Left forelimb (tissue), 1 donor: ENCODE results near the gene LANCL2.
"Not testable (repeated sequence)": the region's sequence is repeated elsewhere in the genome, so short reads cannot be mapped to it uniquely, and the experiment has no call there.

ENCODE experiments used
- DNase-seq: peaks from one replicate; pipeline ENCODE4 v3.0.0-alpha.2; 2018; ENCODE audit warnings: low spot score

The LANCL2 gene

DNA sequence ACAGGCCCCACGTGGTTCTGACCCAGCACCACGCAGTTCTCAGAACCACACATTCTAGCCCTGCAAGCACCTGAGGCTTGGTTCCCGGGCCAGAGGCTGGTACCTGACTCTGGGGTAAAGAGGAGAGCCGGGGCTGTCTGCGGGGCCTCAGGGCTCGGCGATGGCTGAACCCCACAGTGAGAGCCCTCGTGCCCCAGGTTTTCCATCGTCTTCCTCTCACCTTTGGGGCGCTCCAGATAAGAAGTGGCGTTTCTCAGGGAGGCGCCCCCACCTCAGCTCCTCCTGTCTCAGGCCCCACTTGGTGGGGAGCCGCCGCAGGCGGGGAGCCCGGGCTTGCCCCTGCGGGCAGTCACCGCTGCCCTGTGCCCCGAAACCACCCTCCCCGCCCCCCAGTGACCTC lies 2.2 kb upstream of the LANCL2 start:
- no peak for DNase-seq

DNA sequence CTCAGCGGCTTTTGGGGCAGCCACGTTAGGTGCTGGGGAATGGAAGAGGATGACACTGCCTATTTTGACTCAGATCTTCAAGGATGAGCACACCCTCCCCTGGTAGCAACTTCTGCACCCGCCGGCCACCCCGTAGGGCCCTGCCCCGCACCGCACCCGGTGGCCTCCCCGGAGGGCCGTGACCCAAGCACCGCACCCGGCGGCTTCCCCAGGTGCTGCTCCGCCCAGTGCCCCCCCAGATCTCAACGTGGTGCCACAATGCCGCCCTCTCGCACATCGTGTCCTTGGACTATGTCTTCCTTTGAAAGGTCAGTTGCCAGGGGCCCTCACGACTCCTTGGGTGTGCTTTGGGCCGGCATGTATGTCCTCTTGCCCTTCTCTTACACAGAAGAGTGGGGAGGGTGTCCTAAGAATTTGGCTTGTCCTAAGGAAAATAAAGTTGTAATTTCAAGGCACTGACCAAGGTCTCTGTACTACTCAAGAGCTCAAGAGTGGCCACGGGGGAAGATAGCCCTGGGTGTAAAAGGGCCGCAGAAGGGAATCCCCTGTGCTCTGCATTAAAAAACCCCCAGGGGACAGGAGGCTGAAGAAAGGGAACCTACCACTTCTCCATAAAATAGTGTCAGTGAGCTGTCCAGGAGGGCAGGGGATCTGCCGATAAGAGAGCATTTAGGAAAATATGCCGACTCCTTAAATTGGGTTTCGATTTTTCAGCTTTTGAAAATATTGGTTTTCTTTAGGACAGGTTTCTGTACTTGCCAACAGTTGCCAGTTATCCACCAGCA lies 1.6 kb upstream of the LANCL2 start:
- no peak for DNase-seq

DNA sequence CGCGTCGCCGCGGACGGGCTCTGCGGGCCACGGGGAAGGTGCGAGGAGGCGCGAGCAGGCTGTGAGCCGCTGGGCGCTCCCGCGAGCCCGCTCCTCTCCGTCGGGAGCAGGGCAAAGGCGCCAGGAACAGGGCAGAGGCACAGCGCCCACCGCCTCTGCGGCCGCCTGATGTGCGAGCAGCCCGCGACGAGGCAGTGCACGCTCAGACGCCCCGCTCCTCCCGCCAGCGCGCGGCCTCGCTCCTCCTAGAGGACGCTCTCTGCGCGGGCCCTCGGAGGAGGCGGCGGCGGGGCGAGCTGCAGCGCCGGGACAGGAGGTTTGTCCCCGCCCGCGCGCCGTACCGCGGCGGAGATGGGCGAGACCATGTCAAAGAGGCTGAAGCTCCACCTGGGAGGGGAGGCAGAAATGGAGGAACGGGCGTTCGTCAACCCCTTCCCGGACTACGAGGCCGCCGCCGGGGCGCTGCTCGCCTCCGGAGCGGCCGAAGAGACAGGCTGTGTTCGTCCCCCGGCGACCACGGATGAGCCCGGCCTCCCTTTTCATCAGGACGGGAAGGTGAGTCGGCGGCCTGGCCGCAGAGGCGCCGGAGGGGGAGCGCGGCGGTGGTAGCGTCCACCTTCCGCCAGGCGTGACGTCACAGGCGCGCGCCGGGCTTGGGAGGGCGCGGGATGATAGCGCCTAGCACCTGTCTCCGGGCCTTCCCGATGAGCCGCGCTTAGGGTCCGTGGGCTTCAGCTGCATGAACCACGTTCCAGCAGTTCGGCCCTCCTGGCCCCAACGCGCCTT lies 731 bp downstream of the LANCL2 start:
- DNase-seq: peak; percentile 98

DNA sequence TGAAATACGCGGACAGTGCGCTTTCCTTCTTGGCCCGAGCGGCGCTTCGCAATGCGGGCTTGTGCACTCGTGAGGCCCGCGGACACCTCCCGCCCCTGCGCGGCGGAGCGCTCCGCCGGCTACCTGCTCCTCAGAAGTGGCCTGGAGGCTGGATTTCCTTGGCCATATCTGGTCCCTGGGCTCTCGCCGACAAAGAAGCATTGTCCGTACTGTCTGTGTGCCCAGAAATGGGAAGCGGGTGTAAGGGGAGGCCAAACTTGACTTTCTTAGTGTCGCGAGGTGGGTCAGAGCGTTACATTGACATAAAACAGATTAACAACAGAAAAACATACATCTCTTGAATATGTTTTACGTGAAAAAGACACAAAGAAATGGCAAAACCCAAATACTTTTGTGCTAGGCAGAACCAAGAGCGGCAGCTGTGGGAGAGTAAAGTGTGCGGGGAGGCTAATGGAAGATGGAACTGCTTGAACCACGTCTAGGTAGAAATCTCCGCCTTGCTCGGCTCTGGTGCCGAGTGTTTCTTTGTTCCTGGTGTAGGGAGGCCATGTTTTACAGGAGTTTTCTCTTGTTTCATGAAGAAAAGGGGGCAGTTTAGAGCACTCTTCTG lies 1.4 kb downstream of the LANCL2 start:
- no peak for DNase-seq

DNA sequence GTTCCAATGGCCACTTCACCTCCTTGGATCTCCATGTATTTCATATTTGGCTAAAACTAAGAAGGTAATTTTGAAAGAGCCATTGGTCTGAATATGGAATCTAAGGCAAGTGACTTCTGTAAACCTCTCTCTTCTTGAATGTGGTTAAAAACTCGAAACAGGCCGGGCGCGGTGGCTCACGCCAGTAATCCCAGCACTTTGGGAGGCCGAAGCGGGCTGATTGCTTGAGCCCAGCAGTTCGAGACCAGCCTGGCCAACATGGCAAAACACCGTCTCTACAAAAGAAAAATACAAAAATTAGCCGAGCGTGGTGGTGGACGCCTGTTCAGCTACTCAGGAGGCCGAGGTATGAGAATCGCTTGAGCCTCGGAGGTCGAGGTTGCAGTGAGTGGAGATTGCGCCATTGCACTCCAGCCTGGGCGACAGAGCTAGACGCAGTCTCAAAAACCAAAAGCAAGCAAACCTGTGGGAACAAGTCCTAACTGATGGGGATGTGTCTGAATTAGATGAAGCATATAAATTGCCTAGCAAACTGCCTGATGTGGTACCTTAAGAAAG lies 2.2 kb downstream of the LANCL2 start:
- no peak for DNase-seq

DNA sequence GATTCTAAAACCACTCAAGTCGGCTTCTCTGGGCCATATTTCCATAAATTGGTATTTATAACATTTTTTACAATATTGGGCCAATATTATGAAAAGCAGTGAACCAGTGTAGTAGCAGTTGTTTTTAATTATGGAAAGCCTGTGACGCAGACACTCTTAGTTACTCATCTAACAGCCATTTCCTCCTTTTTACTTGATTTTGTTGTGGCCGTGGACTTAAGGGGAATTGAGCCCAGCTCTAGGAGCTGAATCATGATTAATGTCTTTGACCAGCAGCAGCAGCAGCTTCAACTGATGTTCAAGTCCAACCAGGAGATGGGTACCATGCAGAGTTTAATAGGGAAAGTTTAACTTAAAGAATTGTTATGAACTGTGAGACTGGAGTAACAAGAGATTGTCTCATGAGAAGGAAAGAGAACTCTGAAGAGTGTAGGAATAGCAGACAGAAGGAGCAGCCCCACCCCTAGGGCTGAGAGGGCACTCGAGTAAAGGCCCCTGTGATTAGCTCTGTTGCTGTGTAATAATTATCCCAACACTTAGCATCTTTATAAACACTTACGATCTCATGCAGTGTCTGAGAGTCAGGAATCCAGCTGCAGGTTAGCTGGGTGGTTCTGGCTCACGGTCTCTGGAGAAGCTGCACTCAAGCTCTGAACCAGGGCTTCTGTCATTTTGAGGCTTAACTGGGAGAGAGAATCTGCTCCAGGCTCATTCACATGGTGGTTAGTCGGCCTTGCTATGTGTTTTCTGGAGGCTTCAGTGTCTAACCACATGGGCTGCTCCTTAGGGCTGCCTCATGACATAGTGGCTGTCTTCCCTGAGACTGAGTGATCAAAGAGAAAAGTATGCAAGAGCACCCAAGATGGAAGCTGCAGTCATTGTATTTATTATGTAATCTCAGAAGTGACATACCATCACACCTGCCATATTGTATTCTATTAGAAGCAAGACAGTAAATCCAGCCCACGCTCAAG lies 4.6 kb downstream of the LANCL2 start:
- no peak for DNase-seq

DNA sequence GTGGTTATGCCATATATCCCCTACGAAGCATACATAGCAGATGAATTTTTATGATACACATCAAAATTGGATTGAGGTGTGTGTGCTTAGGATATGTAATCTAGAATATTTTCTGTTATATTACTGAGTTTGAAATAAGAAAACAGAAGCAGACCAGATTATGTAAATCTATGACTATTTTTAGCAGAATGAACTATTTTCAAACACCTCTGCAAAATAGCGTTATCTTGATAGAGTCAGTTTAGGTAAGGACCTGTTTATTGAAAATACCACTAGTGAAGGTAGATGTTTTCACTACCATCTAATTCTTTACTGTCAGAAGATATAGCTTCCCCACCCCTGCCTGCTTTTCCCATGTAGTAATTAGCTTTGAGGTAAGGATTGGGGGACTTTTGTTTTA lies 9.1 kb downstream of the LANCL2 start:
- no peak for DNase-seq

DNA sequence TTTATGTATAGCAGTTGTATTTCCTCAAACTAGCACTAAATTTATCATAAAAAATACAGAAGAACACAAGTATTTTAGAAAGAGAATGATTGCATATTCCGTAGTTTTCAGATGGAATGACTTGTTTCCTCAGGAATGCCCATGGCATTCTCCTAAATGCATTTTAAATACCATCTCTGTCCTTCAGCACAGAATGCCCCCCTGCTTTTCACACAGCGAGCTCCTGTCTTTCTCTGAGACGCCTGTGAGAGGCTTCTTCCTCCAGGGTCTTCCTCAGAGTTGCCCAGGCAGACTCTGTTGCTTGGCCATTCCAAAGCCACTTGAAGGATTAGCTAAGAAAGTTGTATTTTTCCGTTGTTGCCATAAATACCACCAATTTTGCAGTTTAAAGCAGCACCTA lies 10.1 kb downstream of the LANCL2 start:
- DNase-seq: no peak

DNA sequence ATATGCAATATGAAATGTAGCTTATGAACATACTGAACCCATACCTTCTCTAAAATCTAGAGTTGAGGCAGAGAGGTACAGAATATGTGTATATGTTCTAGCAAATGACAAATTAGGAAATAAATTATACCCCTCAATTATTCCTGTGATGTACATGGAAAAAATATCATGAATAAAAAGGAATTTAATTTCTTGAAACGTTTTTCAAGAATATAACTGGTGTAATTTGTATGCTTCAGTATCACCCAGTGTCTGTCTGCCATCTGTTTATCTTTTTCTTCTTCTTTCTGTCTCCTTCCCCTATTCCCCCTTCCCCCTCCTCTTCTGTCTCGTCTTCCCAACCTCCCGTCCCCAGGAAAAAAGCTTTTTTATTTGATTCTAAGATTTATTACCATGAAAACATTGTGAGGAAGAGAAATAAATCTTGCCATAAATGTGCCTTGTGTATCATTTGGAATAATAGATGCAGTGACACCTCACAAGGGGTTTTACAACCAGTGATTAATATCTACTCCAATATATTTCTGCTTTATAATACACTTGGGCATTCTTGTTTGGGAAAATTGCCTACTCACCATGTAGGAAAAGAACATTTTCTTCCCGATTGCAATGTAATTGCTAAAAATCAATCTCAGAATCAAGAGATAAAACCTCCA lies 12.2 kb downstream of the LANCL2 start:
- no peak for DNase-seq

DNA sequence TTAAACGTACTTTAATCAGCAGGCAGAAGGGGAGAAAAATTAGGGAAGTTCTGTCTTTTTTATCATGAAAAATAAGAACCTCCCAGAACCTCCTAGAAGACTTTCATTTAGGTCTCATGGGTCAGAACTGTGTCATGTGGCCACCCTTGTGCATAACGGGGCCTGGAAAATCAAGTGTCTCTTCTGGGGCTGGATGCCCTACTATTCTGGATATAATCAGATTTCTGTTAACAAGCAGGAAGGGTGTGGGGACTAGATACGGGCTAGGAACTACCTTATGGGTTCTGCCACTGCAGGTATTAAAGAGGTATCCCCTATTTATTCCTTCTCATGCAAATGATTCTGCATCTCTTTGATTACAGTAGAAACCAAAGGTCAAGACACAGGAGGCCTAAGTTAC lies 14.1 kb downstream of the LANCL2 start:
- DNase-seq: no peak

DNA sequence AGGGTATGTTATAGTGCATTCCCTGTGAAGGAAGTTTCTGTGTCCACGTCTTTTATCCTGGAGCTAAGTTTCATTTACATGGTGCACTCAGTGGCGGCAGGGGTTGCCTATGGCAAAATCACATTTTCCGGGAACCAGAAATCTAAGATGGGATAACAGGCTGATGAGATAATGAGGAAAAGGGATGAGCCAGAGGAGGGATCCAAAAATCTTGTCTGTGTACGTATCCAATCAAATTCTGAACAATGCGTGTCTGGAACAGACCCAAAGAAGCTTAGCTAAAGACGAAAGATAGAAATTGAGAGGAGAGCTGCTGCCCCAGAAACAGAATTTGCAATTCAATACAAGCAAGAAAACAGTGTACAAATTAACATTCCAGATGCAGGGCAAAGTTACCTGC lies 16.1 kb downstream of the LANCL2 start:
- no peak for DNase-seq

DNA sequence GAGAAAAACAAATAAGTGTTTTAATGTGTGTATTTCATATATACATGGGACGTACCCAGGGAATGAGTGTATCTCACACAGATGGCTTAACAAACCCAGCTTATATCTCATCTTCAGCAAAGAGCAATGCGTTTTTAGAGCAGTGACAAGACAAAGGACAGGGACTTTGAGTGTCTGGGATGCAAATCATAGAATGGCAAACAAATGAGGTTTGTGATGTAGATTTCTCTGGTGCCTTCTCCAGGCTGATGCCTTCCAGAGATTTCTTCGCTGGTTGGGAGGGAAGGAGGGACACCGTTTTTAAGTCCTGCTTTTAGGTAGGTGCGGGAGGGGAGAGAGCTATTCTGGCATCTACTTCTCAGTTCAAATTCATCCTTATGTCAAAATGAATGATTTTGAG lies 16.6 kb downstream of the LANCL2 start:
- DNase-seq: no peak

DNA sequence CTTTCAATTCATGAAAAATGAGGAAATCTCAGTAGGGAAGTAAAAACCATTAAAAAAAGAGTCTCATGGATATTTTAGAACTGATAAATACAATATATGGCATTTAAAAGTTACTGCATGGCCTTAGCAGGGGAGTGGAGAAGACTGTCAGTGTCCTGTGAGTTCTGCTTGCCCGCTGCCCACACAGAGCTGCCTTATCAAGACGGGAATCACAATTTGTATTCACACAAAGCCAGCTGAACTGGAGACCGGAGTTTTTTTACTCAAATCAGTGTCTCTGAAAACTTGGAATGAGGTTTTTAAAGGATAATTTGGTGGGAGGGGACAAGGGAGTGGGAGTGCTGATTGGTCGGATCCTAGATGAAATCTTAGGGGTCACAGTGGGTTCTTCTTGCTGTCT lies 17.1 kb downstream of the LANCL2 start:
- no peak for DNase-seq

DNA sequence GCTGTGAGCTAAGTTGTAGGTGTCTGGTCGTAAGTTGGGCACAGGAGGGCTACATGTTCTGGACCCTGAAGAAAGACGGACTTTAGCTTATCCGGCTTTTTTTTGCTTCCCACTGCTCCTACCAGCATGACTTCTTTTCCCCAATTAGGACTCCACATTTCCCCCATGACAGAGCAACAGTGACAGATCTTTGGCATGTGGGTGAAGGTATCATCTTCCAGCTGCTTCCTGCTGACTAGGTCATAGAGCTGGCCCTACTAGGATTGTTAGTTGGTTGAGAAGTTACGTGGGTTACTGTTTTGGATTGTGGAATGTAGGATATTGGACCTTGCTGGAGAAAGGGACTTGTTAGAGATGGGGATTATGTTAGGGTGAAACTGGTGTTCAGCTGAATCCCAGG lies 21.4 kb downstream of the LANCL2 start:
- no peak for DNase-seq

DNA sequence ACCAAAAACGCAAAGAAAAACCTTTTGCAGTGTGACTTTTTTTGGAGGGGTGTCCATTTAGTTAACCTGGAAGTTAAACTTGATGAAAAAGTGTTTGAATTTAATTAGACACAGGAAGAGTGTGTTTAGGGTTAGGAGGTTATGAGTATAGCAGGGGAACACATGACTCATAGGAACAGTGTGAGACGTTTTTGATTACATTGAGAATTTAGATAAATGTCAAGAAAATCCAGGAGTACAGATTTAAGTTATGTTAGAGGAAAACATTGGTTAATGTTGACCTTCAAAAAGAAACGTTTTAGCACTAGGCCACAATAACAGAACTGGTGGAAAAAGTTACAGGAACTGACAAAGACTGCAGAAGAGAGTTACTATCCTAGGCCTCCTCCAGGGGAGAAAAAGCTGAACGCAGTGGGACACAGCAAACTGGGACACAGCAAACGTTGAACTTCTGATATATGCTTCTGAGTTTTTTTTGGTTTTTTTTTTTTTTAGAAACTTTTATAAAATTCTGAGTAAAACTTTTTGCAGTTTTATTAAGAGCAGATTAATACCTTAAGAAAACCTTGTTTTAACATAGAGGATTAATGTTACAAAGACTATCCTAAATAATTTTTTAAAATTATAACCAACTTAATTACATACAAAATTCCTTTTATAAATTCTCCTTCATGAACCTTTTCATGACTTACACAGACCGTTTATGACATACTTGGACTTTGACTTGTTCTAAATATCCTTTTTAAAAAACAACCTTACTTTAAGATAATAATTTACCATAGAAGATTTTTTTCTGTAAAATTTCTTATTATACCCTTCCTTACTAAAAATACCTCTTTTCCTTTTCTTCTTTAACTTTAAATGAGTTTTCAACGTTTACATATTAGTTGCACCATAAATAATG lies 22.2 kb downstream of the LANCL2 start:
- DNase-seq: no peak

DNA sequence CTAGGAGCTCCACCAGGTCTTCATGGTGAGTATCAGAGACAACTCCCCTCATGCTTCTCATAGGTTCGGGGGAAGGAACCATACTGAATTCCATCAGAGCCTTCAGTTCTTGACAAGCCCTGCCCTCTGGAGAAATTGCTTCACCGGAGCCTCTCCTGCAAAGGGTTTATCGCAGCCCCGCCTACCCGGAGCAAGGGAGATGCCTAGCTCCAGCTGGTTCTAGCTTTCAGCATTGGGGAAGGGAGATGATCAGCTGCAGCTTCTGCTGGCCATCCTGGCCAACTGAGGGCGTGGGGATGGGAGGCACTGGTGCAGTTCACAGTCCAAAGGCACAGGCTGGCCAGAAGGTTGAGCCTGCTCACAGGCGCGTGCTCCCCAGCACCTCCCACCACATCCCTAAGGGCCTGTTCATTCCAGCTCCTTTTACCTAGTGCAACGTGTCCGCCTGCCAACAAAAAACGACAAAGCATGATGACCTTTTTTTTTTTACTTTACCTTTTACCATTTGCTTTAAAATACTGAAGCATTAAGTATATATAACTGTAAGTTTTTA lies 31.2 kb downstream of the LANCL2 start:
- no peak for DNase-seq

DNA sequence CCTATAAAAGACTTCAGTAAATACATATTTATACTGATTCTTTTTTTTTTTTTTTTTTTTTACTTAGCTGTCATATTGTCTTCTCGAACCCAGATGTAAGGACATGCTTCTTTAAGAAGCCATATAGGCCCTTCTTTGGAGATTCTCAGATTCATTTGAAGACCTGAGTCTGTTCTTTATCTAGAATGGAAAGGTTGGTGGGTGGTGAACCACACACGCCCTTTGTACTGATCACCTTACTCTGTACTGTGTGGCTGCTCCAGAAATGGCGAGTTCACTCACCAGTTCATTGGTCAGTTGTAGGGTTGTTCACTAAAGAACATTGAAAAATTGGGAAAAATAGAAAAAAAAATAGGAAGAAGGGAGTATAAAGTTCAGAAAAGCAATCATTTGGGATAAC lies 32.5 kb downstream of the LANCL2 start:
- no peak for DNase-seq

DNA sequence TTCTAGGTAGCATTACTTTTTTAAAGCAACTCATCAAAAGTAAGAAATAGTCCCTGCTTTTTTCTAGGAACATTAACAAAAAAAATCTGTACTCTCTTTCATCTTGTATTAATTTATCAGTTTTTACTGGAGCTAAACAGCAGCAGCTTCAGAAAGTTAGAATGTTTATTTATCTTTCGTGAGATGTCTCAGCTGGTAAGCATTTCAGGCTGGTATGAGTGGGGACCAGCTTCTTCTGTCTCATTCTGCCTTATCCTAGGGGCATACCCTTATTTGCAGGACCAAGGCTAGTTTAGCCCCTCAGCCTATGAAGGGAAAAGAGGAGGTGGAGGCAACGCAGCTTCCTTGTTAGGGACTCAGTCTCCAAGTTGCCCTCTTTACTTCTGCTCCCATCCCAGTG lies 35.1 kb downstream of the LANCL2 start:
- DNase-seq: no peak

DNA sequence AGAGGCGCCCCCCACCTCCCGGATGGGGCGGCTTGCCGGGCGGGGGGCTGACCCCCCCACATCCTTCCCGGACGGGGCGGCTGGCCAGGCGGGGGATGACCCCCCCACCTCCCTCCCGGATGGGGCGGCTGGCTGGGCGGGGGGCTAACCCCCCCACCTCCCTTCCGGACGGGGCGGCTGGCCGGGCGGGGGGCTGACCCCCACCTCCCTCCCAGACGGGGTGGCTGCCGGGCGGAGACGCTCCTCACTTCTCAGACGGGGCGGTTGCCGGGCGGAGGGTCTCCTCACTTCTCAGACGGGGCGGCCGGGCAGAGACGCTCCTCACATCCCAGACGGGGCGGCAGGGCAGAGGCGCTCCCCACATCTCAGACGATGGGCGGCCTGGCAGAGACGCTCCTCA lies 37.4 kb downstream of the LANCL2 start:
- not testable (repeated sequence) for DNase-seq
